Measurements from ENCODE around the gene UROD. TPM values are rescaled to one million over a fixed set of nuclear protein-coding genes. Genes with fewer than 3 reads are reported as not detected.

The UROD gene
- total and polyA plus RNA-seq, 10 donors = 41.5 to 90.9 (median 67.5) TPM

GRCh38 chr1:45009956-45010854, 1.8 kb upstream of the UROD start:
- H3K36me3 ChIP-seq = peaks cover 2 to 69% (median 44%) of the 10 kb centered on the region in 6 donors
- DNase-seq = peak; percentile 82

GRCh38 chr1:45010855-45011811, 921 bp upstream of the UROD start, which contains the start of gene HECTD3:
Gene HECTD3 (minus strand): TSS chr1:45011324. CDS start chr1:45011257, 67 bp downstream.
- peaks cover 2 to 69% (median 35%) of the 10 kb centered on the region in 6 donors for H3K36me3 ChIP-seq
- H3K9me3 ChIP-seq = no peaks in the 10 kb centered on the region
- TF ChIP-seq POLR2AphosphoS5 (IDR thresholded peaks at IDR 0.05) = peak; percentile 84 to 90 (median 86)
- TF ChIP-seq POLR2A (IDR thresholded peaks at IDR 0.05) = no peak
- TF ChIP-seq CTCF (IDR thresholded peaks at IDR 0.05 in 8 of 11, conservative IDR thresholded peaks at IDR 0.05 in 3 of 11) = no peak
- intact Hi-C loops (cut with DNase I; ENCODE audit: low total_unique reads) = loop anchor here (5.0 kb wide), 1 partner anchor 481 kb away; the partner anchor contains the start of gene TESK2
- WGBS, 5 donors = 2 to 4% (median 2%) methylated on average over 20 to 62 of the region's 62 CpGs
- DNase-seq = peak; percentile 94
- H3K27me3 ChIP-seq (replicated peaks in 1 of 7) = no peaks in the 10 kb centered on the region
- H3K27ac ChIP-seq = peak within 1 kb of the TSS; percentile 67 to 92 (median 86)
- H3K4me3 ChIP-seq = peak within 1 kb of the TSS; percentile 90 to 100 (median 100)
- peaks cover 30 to 63% (median 55%) of the 10 kb centered on the region in 6 donors for H3K4me1 ChIP-seq

More at GRCh38 chr1:45009956-45010854, 1.8 kb upstream of the UROD start:
- intact Hi-C loops (cut with DNase I; ENCODE audit: low total_unique reads) = loop anchor here (5.0 kb wide), 1 partner anchor 482 kb away; the partner anchor contains the start of gene TESK2
- TF ChIP-seq POLR2AphosphoS5 (IDR thresholded peaks at IDR 0.05) (no peak), CTCF (IDR thresholded peaks at IDR 0.05 in 8 of 11, conservative IDR thresholded peaks at IDR 0.05 in 3 of 11) (no peak), POLR2A (IDR thresholded peaks at IDR 0.05) (no peak)
- Histone ChIP-seq H3K4me1 (peaks cover 30 to 63% (median 55%) of the 10 kb centered on the region in 6 donors), H3K27ac (peak overlapping the region; percentile 67 to 92 (median 86)), H3K27me3 (replicated peaks in 1 of 7) (no peaks in the 10 kb centered on the region), H3K4me3 (peak overlapping the region; percentile 90 to 100 (median 100)), H3K9me3 (no peaks in the 10 kb centered on the region)
- 25 to 35% (median 25%) methylated on average over 9 to 41 of the region's 41 CpGs for WGBS, 5 donors

GRCh38 chr1:45012639-45013278, 705 bp downstream of the UROD start:
- H3K4me1 ChIP-seq = peaks cover 30 to 63% (median 55%) of the 10 kb centered on the region in 6 donors
- peak; percentile 86 for DNase-seq
- H3K27me3 ChIP-seq (replicated peaks in 1 of 7) = no peaks in the 10 kb centered on the region
- no peak for TF ChIP-seq CTCF (IDR thresholded peaks at IDR 0.05 in 8 of 11, conservative IDR thresholded peaks at IDR 0.05 in 3 of 11)
- no peak for TF ChIP-seq POLR2A (IDR thresholded peaks at IDR 0.05)
- TF ChIP-seq POLR2AphosphoS5 (IDR thresholded peaks at IDR 0.05) = no peak
- peak overlapping the region; percentile 63 to 100 (median 100) for H3K4me3 ChIP-seq
- no peaks in the 10 kb centered on the region for H3K9me3 ChIP-seq
- intact Hi-C loops (cut with DNase I; ENCODE audit: low total_unique reads) = loop anchor here (5.0 kb wide), 1 partner anchor 480 kb away; the partner anchor contains the start of gene TESK2
- peak overlapping the region; percentile 67 to 92 (median 86) for H3K27ac ChIP-seq
- 2 to 6% (median 5%) methylated on average over 16 to 21 of the region's 21 CpGs for WGBS, 5 donors
- H3K36me3 ChIP-seq = peaks cover 0 to 54% (median 19%) of the 10 kb centered on the region in 6 donors

All from spleen (tissue), 11 donors.